GM12875 (cell line): ENCODE results near the gene KLHL3.
"Not testable (repeated sequence)": the region's sequence is repeated elsewhere in the genome, so short reads cannot be mapped to it uniquely, and the experiment has no call there.

Source experiments
- H3K4me3 ChIP-seq: one replicate; pipeline ENCODE4 v1.5.1; 2011; ENCODE audit warnings: low read depth, low read length, control low read depth
- TF ChIP-seq, protein P1 (sequence below): IDR thresholded peaks from 2 replicates; pipeline ENCODE4 v1.5.1; 2011; ENCODE audit warnings: low read depth, mild to moderate bottlenecking, control low read depth, inconsistent platforms, low read length, moderate library complexity, borderline replicate concordance; ENCODE audit not compliant: insufficient read depth

KLHL3 gene, protein sequence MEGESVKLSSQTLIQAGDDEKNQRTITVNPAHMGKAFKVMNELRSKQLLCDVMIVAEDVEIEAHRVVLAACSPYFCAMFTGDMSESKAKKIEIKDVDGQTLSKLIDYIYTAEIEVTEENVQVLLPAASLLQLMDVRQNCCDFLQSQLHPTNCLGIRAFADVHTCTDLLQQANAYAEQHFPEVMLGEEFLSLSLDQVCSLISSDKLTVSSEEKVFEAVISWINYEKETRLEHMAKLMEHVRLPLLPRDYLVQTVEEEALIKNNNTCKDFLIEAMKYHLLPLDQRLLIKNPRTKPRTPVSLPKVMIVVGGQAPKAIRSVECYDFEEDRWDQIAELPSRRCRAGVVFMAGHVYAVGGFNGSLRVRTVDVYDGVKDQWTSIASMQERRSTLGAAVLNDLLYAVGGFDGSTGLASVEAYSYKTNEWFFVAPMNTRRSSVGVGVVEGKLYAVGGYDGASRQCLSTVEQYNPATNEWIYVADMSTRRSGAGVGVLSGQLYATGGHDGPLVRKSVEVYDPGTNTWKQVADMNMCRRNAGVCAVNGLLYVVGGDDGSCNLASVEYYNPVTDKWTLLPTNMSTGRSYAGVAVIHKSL

DNA sequence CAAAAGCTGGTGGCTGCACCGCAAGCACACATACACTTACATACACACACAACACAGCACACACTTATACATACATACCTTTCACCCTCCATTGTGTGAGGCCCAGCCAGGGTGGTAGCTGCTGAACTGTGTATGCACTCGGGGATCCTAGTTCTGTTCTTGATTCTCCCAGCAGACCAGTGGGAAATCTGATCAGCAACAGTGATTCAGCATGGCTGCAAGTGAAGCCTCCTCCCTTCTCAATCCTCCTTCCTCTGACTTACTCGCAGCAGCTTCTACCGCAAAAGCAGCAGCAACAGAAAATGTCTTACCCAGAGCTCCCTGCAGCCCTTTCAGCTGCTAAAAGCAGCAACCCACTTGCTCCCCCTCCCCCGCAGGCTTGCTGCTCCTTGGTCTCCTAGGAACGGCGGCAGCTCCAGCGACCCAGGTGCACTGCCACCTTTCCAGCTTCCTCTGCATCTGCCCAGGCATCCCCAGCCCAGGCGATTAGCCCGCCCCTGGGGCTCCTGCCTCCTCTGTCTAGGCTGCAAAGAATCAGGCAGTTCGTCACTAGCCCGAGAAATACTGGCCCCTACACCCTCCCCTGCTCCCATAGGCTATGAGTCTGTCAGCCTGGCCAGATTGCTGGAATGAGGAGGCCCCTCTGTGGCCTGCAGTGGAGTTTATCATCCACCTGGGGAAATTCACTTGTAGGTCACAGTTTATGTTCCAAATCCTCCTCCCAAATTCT lies at the start of gene KLHL3:
Gene KLHL3, minus strand, starts transcription at position 535 of the 730 bp plus-strand sequence. Its CDS starts 443 bp downstream, at position 92.
- peak within 1 kb of the TSS; percentile 75 for H3K4me3 ChIP-seq
- TF ChIP-seq, protein P1, sequence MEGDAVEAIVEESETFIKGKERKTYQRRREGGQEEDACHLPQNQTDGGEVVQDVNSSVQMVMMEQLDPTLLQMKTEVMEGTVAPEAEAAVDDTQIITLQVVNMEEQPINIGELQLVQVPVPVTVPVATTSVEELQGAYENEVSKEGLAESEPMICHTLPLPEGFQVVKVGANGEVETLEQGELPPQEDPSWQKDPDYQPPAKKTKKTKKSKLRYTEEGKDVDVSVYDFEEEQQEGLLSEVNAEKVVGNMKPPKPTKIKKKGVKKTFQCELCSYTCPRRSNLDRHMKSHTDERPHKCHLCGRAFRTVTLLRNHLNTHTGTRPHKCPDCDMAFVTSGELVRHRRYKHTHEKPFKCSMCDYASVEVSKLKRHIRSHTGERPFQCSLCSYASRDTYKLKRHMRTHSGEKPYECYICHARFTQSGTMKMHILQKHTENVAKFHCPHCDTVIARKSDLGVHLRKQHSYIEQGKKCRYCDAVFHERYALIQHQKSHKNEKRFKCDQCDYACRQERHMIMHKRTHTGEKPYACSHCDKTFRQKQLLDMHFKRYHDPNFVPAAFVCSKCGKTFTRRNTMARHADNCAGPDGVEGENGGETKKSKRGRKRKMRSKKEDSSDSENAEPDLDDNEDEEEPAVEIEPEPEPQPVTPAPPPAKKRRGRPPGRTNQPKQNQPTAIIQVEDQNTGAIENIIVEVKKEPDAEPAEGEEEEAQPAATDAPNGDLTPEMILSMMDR: no peak

- no peak overlapping the region for H3K4me3 ChIP-seq
- TF ChIP-seq, protein P1: no peak
Measured at GRCh38 chr5:137782984-137783536, 47.2 kb upstream of the KLHL3 start.

DNA sequence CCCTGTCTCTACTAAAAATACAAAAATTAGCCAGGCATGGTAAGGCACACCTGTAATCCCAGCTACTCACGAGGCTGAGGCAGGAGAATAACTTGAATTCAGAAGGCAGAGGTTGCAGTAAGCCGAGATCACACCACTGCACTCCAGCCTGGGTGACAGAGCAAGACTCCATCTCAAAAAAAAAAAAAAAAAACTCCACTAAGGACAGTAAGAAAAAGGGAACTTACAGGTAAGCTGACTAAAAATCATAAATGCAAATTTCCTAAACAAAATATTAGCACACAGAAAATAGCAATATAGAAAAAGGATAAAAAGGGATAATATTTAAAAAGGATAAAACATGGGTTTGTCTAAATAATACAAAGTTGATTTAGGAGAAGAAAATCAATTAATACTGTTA lies 46.2 kb upstream of the KLHL3 start:
- no peak overlapping the region for H3K4me3 ChIP-seq
- TF ChIP-seq, protein P1: no peak

- H3K4me3 ChIP-seq: no peak overlapping the region
- TF ChIP-seq, protein P1: peak; percentile 40; the same call in 1 of the 2 replicates
Measured at GRCh38 chr5:137778772-137779564, 43.1 kb upstream of the KLHL3 start.

GRCh38 chr5:137767937-137768336 lies 32.0 kb upstream of the KLHL3 start:
- not testable (repeated sequence) for H3K4me3 ChIP-seq

DNA sequence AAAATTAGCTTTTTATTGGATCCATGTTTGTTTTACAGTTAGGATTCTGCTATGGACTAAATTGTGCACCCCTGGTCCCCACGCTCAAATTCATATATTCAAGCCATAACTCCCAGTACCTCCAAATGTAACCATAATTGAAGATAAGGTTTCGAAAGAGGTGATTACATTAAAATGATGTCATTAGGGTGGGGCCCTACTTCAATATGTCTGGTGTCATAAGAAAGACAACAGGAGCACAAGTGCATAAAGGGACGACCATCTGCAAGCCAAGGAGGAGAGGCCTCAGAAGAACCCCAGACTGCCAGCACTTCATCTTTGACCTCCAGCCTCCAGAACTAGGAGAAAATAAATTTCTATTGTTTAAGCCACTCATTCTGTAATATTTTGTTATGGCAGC lies 25.7 kb upstream of the KLHL3 start:
- TF ChIP-seq, protein P1: no peak
- H3K4me3 ChIP-seq: no peak overlapping the region
